COLO668 (cell line): ENCODE results near the gene KCNT2.
"Not testable (repeated sequence)": the region's sequence is repeated elsewhere in the genome, so short reads cannot be mapped to it uniquely, and the experiment has no call there.

Experiments used
- DNase-seq: peaks from one replicate; lab custom pipeline; 2025; ENCODE audit not compliant: unreplicated experiment; lab: John Stamatoyannopoulos, UW

KCNT2 gene

GRCh38 chr1:196516373-196516772 lies 91.9 kb downstream of the KCNT2 start:
- DNase-seq = no peak

DNA sequence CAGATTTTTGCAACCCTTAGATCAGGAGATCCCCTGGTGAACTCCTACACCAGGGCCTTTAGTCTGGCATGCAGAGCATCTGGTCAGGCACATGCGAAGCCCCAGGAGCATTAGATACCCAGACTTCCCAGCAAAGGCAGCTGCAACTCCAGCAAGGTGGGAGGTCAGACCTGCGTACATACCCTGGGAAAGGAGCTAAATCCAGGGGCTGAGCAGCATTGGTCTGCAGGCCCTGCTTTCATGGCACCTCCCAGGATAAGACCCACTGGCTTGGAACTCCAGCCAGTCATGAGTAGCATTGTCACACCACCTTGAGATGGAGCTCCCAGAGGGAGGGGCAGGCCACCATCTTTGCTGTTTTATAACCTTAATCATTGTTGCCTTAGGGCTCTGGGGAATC lies 92.3 kb downstream of the KCNT2 start:
- no peak for DNase-seq

- DNase-seq = no peak
These were observed 94.4 kb downstream of the KCNT2 start for GRCh38 chr1:196513821-196514220.

GRCh38 chr1:196510451-196510850 lies 97.8 kb downstream of the KCNT2 start:
- DNase-seq = no peak

GRCh38 chr1:196504224-196504623 lies 104.0 kb downstream of the KCNT2 start:
- not testable (repeated sequence) for DNase-seq

DNA sequence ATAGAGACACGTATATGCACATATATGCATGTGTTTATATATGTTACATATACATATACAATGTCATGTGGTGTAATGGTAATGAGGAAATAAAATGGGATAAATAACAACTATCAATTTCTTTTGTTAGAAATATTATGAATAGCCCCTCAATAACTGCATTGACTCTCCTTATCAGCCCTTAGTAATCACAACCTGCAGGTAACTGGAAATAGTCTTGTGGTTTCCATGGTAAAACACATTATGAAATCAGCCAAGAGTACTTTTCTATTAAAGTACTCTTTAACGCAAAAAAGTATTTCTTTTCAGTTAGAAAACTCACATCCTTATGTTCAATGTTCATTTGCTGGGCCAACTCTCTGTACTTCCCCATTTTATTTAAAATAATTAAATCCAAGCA lies 105.8 kb downstream of the KCNT2 start:
- no peak for DNase-seq

DNA sequence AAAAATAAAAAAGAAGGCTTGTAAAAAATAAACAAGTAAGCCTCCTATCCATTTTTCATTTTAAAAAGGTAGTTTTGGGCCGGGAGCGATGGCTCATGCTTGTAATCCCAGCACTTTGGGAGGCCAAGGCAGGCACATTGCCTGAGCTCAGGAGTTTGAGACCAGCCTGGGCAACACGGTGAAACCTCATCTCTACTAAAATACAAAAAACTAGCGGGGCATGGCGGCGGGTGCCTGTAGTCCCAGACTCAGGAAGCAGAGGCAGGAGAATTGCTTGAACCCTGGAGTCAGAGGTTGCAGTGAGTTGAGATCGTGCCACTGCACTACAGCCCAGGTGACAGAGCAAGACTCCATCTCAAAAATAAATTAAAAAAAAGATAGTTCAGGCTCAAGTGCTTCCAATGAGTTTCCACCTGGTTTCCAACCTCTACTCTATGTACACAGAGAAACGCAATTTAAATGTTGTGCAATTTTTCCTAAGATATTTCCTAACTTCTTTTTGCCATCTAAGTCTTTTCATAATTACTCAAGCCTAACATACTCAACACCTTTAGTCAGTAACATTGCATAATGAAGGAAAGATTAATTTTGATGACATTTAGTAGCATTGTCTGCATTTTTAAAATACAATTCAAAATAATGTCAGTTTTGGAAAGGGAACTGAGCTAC lies 106.3 kb downstream of the KCNT2 start:
- no peak for DNase-seq

DNA sequence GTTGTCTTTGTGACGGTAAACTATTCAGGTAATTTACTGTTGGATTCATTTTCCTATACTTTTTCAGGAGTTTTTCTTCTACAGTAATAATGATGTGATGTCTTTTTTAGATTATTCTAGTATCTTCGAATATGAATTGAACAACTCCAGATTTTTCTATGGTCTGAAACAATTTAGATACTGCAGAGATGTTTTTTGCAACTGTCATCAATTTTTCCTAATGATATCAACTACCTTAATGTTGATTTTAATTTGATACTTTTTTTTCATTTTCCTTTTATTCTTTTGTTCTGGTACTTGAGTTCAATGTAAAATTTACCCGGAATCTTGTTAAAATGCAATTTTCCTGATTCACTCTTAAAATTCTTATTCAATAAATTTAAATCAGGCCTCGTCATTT lies 110.4 kb downstream of the KCNT2 start:
- no peak for DNase-seq

GRCh38 chr1:196494766-196495165 lies 113.5 kb downstream of the KCNT2 start:
- no peak for DNase-seq

DNA sequence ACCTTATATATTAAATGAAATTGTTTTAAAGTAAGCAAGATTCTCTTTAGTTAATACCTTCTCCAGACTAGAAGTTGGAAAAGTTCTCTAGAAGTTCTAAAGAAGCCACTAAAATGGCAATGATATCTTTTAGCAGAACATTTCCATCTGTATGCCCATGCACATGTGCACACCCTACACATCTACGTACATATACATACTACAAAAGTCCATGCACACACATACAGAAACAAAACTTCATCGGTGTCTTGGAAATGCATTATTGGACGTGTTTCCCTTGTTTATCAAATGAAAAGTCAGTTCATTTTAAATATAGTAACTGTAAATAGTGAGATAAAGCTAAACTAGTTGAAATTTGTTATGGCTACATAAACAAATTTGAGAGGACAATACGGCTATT lies 114.4 kb downstream of the KCNT2 start:
- no peak for DNase-seq

DNA sequence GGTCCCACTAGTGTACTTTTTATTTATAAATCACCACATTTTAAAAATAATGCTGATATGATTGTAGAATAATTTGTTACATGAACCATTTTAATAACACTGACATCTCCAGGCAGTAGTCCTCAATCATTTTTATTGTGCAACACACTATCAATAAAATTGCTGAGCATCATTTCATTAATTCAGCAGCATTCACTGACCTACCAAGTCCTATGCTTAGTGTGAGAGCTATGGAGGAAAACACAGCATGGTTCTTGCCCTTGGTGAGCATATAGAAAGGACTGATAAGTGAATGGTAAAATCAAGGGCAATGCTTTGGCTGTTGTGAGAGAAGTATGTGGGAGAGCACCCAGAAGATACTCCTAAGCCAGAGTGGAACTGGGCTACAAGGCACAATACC lies 119.7 kb downstream of the KCNT2 start:
- DNase-seq = no peak

- no peak for DNase-seq
These were observed 121.9 kb downstream of the KCNT2 start for GRCh38 chr1:196486346-196486745.

GRCh38 chr1:196481616-196482015 lies 126.6 kb downstream of the KCNT2 start:
- DNase-seq = no peak

GRCh38 chr1:196477262-196477661 lies 131.0 kb downstream of the KCNT2 start:
- no peak for DNase-seq

DNA sequence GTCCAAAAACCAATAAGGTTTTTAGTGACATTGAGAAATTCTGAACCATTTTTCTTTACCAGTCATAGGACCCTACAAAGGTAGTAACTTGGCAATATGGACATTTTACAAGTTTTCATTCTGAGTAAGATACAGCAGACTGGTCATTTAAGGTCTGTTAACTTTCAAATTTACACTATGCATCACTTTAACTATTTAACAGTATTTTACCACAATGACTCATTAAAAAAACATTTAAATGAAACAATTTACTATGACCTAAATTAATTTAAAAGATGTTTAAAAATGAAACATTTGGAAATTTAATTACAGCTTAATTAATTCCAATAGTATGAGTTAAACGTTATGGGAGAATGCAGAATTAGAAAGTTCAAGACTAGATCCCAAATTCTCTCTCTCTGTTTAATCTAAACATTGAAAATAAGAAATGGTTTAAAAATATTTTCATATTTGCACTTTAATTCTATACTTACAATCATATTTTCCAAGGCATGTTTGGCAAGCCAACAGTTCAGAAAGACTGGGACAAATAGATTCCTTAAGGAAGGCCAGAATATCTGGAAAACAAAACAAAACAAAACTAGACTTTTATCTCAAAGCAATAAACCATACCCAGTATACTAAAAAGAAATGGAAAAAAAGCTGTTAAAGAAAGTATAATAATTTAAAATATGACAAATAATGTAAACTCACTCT lies 140.9 kb downstream of the KCNT2 start:
- no peak for DNase-seq

- no peak for DNase-seq
These were observed 141.6 kb downstream of the KCNT2 start for GRCh38 chr1:196466654-196467053.

DNA sequence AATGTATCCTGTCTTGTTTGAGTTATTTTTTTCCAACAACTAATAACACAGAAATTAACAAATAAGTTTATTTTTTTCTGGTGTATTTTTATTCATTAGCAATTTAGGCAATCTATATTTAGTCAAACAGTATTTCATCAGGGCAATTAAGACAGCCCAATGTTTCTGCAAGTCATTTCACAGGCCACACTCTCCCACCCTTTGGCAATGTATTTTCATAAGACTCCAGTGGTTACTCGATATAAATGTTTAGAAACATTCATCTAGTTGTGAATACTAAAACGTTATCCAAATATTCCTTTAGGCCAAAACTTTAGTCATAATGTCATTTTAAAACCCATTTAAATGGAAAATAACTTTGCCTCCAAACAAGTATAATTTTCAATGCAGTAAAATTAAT lies 142.1 kb downstream of the KCNT2 start:
- no peak for DNase-seq

DNA sequence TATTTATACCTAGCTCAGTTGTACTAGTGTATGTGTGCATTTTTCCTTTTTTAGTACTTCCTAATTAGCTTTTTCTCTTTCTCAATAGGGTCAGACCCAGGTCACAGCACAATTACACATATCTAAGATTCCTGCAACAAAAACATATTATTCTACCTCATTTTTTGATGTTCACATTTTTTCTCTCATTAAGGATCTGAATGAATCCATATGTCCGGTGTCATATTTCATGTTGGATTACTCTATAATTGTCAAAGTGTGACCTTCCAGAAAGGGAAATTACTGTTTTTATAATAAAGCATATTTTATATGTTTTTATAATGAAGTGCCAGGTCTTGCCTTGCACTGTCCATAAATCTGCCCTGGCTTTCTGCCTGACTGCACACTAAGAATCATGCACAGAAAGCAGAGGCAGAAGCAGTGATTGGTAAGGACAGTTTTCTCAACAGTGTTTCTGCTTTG lies 143.7 kb downstream of the KCNT2 start:
- DNase-seq = no peak

DNA sequence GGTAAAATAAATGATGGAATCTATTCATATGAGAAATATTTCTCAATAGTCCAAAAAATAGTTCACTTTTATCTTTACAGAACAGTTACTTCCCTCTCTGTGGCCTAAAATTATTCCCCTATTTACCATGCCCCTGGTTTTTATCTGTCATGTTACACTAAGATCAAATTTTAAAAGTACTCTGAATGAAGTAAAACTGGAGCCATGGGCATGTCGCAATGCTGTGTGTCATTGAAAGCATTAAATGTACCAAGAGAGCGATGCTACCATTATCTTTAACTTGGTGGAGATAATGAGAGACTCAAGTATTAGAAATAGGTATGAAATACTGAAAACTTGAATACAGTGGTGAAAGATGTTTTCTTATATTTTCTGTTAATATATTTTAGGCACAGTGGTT lies 146.2 kb downstream of the KCNT2 start:
- no peak for DNase-seq

GRCh38 chr1:196461521-196461920 lies 146.7 kb downstream of the KCNT2 start:
- no peak for DNase-seq

GRCh38 chr1:196459383-196459782 lies 148.9 kb downstream of the KCNT2 start:
- DNase-seq = no peak

- no peak for DNase-seq
These were observed 153.4 kb downstream of the KCNT2 start for GRCh38 chr1:196454792-196455191.

DNA sequence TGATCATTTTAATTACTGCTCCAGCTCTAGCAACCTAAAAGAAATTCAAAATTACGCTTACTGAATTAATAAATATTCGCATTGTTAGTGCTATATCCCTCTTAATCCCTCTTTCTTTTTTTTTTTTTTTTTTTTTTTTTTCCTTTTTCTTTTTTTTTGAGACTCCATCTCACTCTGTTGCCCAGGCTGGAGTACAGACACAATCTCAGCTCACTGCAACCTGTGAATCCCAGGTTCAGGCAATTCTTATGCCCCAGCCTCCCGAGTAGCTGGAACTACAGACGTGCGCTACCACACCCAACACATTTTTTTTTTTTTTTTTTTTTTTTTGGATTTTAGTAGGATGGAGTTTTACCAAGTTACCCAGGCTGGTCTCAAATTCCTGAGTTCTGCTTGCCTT lies 157.1 kb downstream of the KCNT2 start:
- DNase-seq = no peak
